SU-DHL-6 (cell line): Measurements from ENCODE around the gene RAB1B.

Experiments used
- H2AFZ ChIP-seq: fragments of 200-600 bp; sonication (generic); 2 replicates; pipeline ENCODE4 v1.6.1; 2014; ENCODE audit warnings: low read depth, mild to moderate bottlenecking, moderate library complexity, mixed read lengths, antibody characterized with exemption, low read length; ENCODE audit not compliant: severe bottlenecking
- H3F3A ChIP-seq: fragments of 200-600 bp; shearing (Covaris generic); 2 replicates; pipeline ENCODE4 v1.6.0; 2016; ENCODE audit warnings: antibody characterized with exemption, mild to moderate bottlenecking; ENCODE audit not compliant: insufficient read depth
- H3K27ac ChIP-seq: fragments of 200-600 bp; sonication (generic); 2 replicates; pipeline ENCODE4 v1.5.1; 2016; ENCODE audit warnings: low read depth, mild to moderate bottlenecking, low read length, moderate library complexity, mixed read lengths
- H3K27me3 ChIP-seq: fragments of 200-600 bp; sonication (generic), shearing (Covaris generic); 2 replicates; pipeline ENCODE4 v1.6.0; 2014; ENCODE audit warnings: mild to moderate bottlenecking, low read length
- H3K36me3 ChIP-seq: fragments of 200-600 bp; sonication (generic); 2 replicates; pipeline ENCODE4 v1.6.1; 2014; ENCODE audit warnings: mild to moderate bottlenecking, low read length, mixed read lengths
- H3K4me2 ChIP-seq: fragments of 300-600, 200-600 bp; shearing (Covaris generic), sonication (generic); 2 replicates; pipeline ENCODE4 v1.6.0; 2014; ENCODE audit warnings: low read length, low read depth, mild to moderate bottlenecking; ENCODE audit not compliant: poor library complexity, severe bottlenecking
- H3K4me3 ChIP-seq: fragments of 200-600 bp; sonication (generic); 2 replicates; pipeline ENCODE4 v1.5.1; 2014; ENCODE audit warnings: antibody characterized with exemption, low read length, mild to moderate bottlenecking, mixed read lengths; ENCODE audit not compliant: insufficient read depth, poor library complexity, severe bottlenecking
- H3K79me2 ChIP-seq: fragments of 200-600 bp; sonication (generic); 2 replicates; pipeline ENCODE4 v1.6.1; 2014; ENCODE audit warnings: mild to moderate bottlenecking, low read length, moderate library complexity; ENCODE audit not compliant: insufficient read depth
- H3K9ac ChIP-seq: fragments of 200-600 bp; sonication (generic); 2 replicates; pipeline ENCODE4 v1.7.0; 2014; ENCODE audit warnings: mild to moderate bottlenecking, low read length
- H3K9me2 ChIP-seq: fragments of 200-600 bp; sonication (generic); replicated peaks from 2 replicates; pipeline ENCODE4 v1.6.1; 2014; ENCODE audit warnings: low read length; ENCODE audit not compliant: insufficient read depth
- H3K9me3 ChIP-seq: fragments of 200-600 bp; sonication (generic); 2 replicates; pipeline ENCODE4 v1.6.1; 2014; ENCODE audit warnings: low read length, mixed read lengths; ENCODE audit not compliant: insufficient read depth
- H4K20me1 ChIP-seq: fragments of 200-600 bp; sonication (generic); 2 replicates; pipeline ENCODE4 v1.6.1; 2014; ENCODE audit warnings: low read depth, mild to moderate bottlenecking, antibody characterized with exemption, low read length, moderate library complexity, mixed read lengths
- CTCF ChIP-seq: fragments of 200-600 bp; sonication (generic); IDR thresholded peaks from one replicate; pipeline ENCODE4 v1.5.1; 2017; ENCODE audit warnings: antibody characterized with exemption, mild to moderate bottlenecking, low read length, moderate library complexity; ENCODE audit not compliant: insufficient read depth, poor library complexity, severe bottlenecking
- EZH2phosphoT487 ChIP-seq: fragments of 200-600 bp; sonication (generic), shearing (Covaris generic); conservative IDR thresholded peaks from 2 replicates; pipeline ENCODE4 v1.6.1; 2018; ENCODE audit warnings: mild to moderate bottlenecking, antibody characterized with exemption, low read length, moderate library complexity, mixed read lengths

Gene RAB1B

GRCh38 chr11:66271816-66272215, 3.4 kb downstream of the RAB1B start:
- Histone ChIP-seq H3K27ac (no peak overlapping the region), H3K9me2 (no peaks in the 10 kb centered on the region), H3K9ac (no peak overlapping the region), H3K79me2 (peaks cover 24% of the 10 kb centered on the region), H3K9me3 (no peaks in the 10 kb centered on the region), H4K20me1 (no peaks in the 10 kb centered on the region; the same call in 1 of the 2 replicates), H3K27me3 (no peaks in the 10 kb centered on the region), H3K4me3 (no peak overlapping the region), H2AFZ (no peak overlapping the region), H3K4me2 (no peak overlapping the region), H3K36me3 (0 out of 2 replicates have a peak, but pooled peaks cover 5% of the 10 kb centered on the region), H3F3A (peaks cover 6% of the 10 kb centered on the region)
- no peak for TF ChIP-seq EZH2phosphoT487
- no peak for TF ChIP-seq CTCF

GRCh38 chr11:66272596-66272995, 4.2 kb downstream of the RAB1B start:
- H3K79me2 ChIP-seq, result peaks cover 24% of the 10 kb centered on the region
- H3K9me3 ChIP-seq, result no peaks in the 10 kb centered on the region
- peaks cover 6% of the 10 kb centered on the region for H3F3A ChIP-seq
- H3K4me3 ChIP-seq, result no peak overlapping the region
- no peaks in the 10 kb centered on the region for H3K27me3 ChIP-seq
- no peak overlapping the region for H3K9ac ChIP-seq
- no peak overlapping the region for H2AFZ ChIP-seq
- H3K9me2 ChIP-seq, result no peaks in the 10 kb centered on the region
- H3K27ac ChIP-seq, result no peak overlapping the region
- H3K36me3 ChIP-seq, result 0 out of 2 replicates have a peak, but pooled peaks cover 5% of the 10 kb centered on the region
- no peaks in the 10 kb centered on the region; the same call in 1 of the 2 replicates for H4K20me1 ChIP-seq
- H3K4me2 ChIP-seq, result no peak overlapping the region
- TF ChIP-seq EZH2phosphoT487 (no peak), CTCF (no peak)

GRCh38 chr11:66274219-66274618, 5.8 kb downstream of the RAB1B start:
- H4K20me1 ChIP-seq, result no peaks in the 10 kb centered on the region; the same call in 1 of the 2 replicates
- no peak overlapping the region for H3K4me3 ChIP-seq
- no peaks in the 10 kb centered on the region for H3F3A ChIP-seq
- TF ChIP-seq EZH2phosphoT487 (no peak), CTCF (no peak)
- H3K36me3 ChIP-seq, result 0 out of 2 replicates have a peak, but pooled peaks cover 5% of the 10 kb centered on the region
- H3K9me2 ChIP-seq, result no peaks in the 10 kb centered on the region
- no peaks in the 10 kb centered on the region for H3K9me3 ChIP-seq
- no peak overlapping the region for H3K4me2 ChIP-seq
- peaks cover 17% of the 10 kb centered on the region for H3K79me2 ChIP-seq
- no peak overlapping the region for H3K9ac ChIP-seq
- no peak overlapping the region for H2AFZ ChIP-seq
- no peak overlapping the region for H3K27ac ChIP-seq
- no peaks in the 10 kb centered on the region for H3K27me3 ChIP-seq
